ENCODE measurements around the gene GRM8. TPM values are rescaled to one million over a fixed set of nuclear protein-coding genes. Genes with fewer than 3 reads are reported as not detected.

Gene GRM8
- polyA plus RNA-seq, 2 of the 4 experiments (the other 2 are of a cell fraction), result 0.06 TPM; not detected in 1

DNA sequence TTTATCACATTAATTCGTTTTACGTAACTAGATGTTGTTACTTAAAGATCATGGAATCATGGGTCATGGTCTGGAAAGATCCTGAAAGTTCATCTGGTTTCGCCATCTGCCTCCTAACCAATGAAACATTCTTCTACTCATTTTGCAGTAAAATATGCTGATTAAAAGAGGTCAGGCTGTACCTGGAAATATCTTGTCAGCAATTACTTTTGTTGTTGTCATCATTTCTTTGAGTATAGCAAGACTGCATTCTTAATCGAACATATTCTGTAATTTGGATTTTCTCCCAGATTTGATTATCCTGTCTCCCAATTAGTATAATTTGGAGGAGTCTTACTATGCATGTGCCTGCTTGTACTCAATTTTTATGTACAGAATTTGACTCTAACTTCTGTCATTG, 833.7 kb downstream of the GRM8 start:
- WGBS (ENCODE audit: missing lambda C conversion rate), result 38% methylated on average over 4 of the region's 4 CpGs
- Histone ChIP-seq H3K4me2 (no peak overlapping the region), H3K27ac (no peak overlapping the region), H3K9me3 (no peaks in the 10 kb centered on the region), H3K4me3 (no peak overlapping the region), H3K4me1 (no peaks in the 10 kb centered on the region)
- ChIA-PET POLR2A (no interaction called here), CTCF (no interaction called here)
- DNase-seq (ENCODE audit: low read depth in 1 of 2, low spot score in 1 of 2) (no peak), ATAC-seq (no peak), FAIRE-seq (no peak)
- TF ChIP-seq RFX5 (IDR thresholded peaks at IDR 0.05), result no peak
- TF ChIP-seq, protein P1, sequence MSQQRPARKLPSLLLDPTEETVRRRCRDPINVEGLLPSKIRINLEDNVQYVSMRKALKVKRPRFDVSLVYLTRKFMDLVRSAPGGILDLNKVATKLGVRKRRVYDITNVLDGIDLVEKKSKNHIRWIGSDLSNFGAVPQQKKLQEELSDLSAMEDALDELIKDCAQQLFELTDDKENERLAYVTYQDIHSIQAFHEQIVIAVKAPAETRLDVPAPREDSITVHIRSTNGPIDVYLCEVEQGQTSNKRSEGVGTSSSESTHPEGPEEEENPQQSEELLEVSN (IDR thresholded peaks at IDR 0.05; ENCODE audit: borderline replicate concordance, low read depth), result no peak
- TF ChIP-seq, protein P2, sequence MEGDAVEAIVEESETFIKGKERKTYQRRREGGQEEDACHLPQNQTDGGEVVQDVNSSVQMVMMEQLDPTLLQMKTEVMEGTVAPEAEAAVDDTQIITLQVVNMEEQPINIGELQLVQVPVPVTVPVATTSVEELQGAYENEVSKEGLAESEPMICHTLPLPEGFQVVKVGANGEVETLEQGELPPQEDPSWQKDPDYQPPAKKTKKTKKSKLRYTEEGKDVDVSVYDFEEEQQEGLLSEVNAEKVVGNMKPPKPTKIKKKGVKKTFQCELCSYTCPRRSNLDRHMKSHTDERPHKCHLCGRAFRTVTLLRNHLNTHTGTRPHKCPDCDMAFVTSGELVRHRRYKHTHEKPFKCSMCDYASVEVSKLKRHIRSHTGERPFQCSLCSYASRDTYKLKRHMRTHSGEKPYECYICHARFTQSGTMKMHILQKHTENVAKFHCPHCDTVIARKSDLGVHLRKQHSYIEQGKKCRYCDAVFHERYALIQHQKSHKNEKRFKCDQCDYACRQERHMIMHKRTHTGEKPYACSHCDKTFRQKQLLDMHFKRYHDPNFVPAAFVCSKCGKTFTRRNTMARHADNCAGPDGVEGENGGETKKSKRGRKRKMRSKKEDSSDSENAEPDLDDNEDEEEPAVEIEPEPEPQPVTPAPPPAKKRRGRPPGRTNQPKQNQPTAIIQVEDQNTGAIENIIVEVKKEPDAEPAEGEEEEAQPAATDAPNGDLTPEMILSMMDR (IDR thresholded peaks at IDR 0.05), result no peak
- TF ChIP-seq, protein P3, sequence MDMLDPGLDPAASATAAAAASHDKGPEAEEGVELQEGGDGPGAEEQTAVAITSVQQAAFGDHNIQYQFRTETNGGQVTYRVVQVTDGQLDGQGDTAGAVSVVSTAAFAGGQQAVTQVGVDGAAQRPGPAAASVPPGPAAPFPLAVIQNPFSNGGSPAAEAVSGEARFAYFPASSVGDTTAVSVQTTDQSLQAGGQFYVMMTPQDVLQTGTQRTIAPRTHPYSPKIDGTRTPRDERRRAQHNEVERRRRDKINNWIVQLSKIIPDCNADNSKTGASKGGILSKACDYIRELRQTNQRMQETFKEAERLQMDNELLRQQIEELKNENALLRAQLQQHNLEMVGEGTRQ (IDR thresholded peaks at IDR 0.05), result no peak
- TF ChIP-seq MAFK (IDR thresholded peaks at IDR 0.05; ENCODE audit: partially characterized antibody), result peak; percentile 33

DNA sequence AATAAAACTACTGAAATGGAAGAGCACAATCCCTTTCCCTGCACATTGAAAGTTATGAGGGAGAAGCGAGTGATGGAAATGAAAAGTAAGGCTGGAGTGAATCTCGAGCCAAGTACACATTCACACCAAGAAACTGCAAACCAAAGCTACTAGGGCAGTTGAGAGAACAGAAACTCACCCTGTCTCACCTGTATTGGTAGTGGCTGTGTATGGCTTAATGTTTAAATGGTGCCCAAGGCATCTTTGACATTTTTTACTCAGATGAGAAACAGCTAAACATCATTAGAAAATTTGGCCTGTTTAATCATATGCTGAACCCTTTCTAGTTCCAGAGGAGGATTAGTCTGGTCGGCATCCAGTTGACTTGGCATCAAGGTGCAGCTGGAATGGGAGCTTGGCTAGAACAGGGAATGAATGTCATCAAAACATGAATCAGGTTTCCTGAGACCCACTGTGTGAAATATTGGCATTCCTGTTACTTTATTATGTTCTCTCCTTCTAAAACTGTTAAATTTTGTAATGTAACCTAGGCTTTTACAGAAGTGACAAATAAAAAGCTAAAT, 840.8 kb downstream of the GRM8 start:
- no peaks in the 10 kb centered on the region for H3K9me3 ChIP-seq
- no peak for TF ChIP-seq TP53 (CRISPR knock-in tag; IDR thresholded peaks at IDR 0.05)
- no peak for TF ChIP-seq FOSL2 (IDR thresholded peaks at IDR 0.05)
- no peak for TF ChIP-seq FOSL2 (CRISPR knock-in tag; IDR thresholded peaks at IDR 0.05)
- TF ChIP-seq CHD2 (IDR thresholded peaks at IDR 0.05; ENCODE audit: low read length, partially characterized antibody), result no peak
- TF ChIP-seq, protein P4, sequence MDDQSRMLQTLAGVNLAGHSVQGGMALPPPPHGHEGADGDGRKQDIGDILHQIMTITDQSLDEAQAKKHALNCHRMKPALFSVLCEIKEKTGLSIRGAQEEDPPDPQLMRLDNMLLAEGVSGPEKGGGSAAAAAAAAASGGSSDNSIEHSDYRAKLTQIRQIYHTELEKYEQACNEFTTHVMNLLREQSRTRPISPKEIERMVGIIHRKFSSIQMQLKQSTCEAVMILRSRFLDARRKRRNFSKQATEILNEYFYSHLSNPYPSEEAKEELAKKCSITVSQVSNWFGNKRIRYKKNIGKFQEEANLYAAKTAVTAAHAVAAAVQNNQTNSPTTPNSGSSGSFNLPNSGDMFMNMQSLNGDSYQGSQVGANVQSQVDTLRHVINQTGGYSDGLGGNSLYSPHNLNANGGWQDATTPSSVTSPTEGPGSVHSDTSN (IDR thresholded peaks at IDR 0.05), result no peak
- TF ChIP-seq, protein P5, sequence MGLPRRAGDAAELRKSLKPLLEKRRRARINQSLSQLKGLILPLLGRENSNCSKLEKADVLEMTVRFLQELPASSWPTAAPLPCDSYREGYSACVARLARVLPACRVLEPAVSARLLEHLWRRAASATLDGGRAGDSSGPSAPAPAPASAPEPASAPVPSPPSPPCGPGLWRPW (IDR thresholded peaks at IDR 0.05), result no peak
- no peak for TF ChIP-seq RARB (CRISPR knock-in tag; IDR thresholded peaks at IDR 0.05)
- no peak for TF ChIP-seq ZNF302 (CRISPR knock-in tag; IDR thresholded peaks at IDR 0.05)
- TF ChIP-seq, protein P2 (IDR thresholded peaks at IDR 0.05), result no peak
- no peak for TF ChIP-seq CEBPB (IDR thresholded peaks at IDR 0.05)
- TF ChIP-seq, protein P6, sequence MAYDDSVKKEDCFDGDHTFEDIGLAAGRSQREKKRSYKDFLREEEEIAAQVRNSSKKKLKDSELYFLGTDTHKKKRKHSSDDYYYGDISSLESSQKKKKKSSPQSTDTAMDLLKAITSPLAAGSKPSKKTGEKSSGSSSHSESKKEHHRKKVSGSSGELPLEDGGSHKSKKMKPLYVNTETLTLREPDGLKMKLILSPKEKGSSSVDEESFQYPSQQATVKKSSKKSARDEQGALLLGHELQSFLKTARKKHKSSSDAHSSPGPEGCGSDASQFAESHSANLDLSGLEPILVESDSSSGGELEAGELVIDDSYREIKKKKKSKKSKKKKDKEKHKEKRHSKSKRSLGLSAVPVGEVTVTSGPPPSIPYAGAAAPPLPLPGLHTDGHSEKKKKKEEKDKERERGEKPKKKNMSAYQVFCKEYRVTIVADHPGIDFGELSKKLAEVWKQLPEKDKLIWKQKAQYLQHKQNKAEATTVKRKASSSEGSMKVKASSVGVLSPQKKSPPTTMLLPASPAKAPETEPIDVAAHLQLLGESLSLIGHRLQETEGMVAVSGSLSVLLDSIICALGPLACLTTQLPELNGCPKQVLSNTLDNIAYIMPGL (CRISPR knock-in tag; IDR thresholded peaks at IDR 0.05; ENCODE audit: borderline replicate concordance), result no peak
- TF ChIP-seq POLR2A (IDR thresholded peaks at IDR 0.05; ENCODE audit: low read length), result no peak
- TF ChIP-seq, protein P7, sequence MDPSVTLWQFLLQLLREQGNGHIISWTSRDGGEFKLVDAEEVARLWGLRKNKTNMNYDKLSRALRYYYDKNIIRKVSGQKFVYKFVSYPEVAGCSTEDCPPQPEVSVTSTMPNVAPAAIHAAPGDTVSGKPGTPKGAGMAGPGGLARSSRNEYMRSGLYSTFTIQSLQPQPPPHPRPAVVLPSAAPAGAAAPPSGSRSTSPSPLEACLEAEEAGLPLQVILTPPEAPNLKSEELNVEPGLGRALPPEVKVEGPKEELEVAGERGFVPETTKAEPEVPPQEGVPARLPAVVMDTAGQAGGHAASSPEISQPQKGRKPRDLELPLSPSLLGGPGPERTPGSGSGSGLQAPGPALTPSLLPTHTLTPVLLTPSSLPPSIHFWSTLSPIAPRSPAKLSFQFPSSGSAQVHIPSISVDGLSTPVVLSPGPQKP (IDR thresholded peaks at IDR 0.05; ENCODE audit: low read depth, low read length), result no peak
- TF ChIP-seq, protein P8, sequence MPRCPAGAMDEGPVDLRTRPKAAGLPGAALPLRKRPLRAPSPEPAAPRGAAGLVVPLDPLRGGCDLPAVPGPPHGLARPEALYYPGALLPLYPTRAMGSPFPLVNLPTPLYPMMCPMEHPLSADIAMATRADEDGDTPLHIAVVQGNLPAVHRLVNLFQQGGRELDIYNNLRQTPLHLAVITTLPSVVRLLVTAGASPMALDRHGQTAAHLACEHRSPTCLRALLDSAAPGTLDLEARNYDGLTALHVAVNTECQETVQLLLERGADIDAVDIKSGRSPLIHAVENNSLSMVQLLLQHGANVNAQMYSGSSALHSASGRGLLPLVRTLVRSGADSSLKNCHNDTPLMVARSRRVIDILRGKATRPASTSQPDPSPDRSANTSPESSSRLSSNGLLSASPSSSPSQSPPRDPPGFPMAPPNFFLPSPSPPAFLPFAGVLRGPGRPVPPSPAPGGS (IDR thresholded peaks at IDR 0.05), result no peak
- no peak for DNase-seq (ENCODE audit: low read depth in 1 of 2, low spot score in 1 of 2)
- H3K4me3 ChIP-seq, result no peak overlapping the region
- no peak overlapping the region for H3K27ac ChIP-seq
- no peaks in the 10 kb centered on the region for H3K4me1 ChIP-seq
- ATAC-seq, result no peak
- ChIA-PET POLR2A (no interaction called here), CTCF (no interaction called here)
- WGBS (ENCODE audit: missing lambda C conversion rate), result 21% methylated on average over 3 of the region's 3 CpGs
- FAIRE-seq, result no peak
- H3K4me2 ChIP-seq, result peak overlapping the region; percentile 40; the same call in 2 of the 3 replicates
